ENCODE results near the gene S100A12. TPM values are rescaled to one million over a fixed set of nuclear protein-coding genes. Genes with fewer than 3 reads are reported as not detected.

Gene S100A12
- total and polyA plus RNA-seq, 2 donors (not counting 3 experiments of a cell fraction or from before 2014, with no cell fraction given): not detected

- Histone ChIP-seq H3K9me3 (replicated peaks; ENCODE audit: control insufficient read depth, insufficient read depth, low read length) (no peaks in the 10 kb centered on the region), H3K27me3 (ENCODE audit: control insufficient read depth in 2 of 2, insufficient read depth in 2 of 2, low read length in 2 of 2) (no peaks in the 10 kb centered on the region), H3K9ac (replicated peaks; ENCODE audit: extremely low read depth, insufficient read depth, low read length) (no peak overlapping the region), H3K4me2 (ENCODE audit: insufficient read depth, low read length) (no peak overlapping the region), H4K20me1 (replicated peaks; ENCODE audit: control insufficient read depth, extremely low read depth, insufficient read depth, low read length) (no peaks in the 10 kb centered on the region), H3K36me3 (ENCODE audit: control insufficient read depth in 2 of 2, extremely low read depth in 1 of 2, insufficient read depth in 2 of 2, low read length in 2 of 2) (no peaks in the 10 kb centered on the region), H3K9me1 (replicated peaks; ENCODE audit: control insufficient read depth, extremely low read depth, insufficient read depth, low read length) (no peaks in the 10 kb centered on the region), H3K4me1 (ENCODE audit: control insufficient read depth, extremely low read depth, insufficient read depth, low read length) (no peaks in the 10 kb centered on the region), H3K4me3 (replicated peaks in 1 of 3; ENCODE audit: insufficient read depth in 1 of 3, low read depth in 1 of 3, low read length in 3 of 3) (no peak overlapping the region), H3K79me2 (ENCODE audit: control insufficient read depth, insufficient read depth, low read length) (no peaks in the 10 kb centered on the region), H2AFZ (ENCODE audit: low read depth, low read length) (no peak overlapping the region), H3K27ac (ENCODE audit: insufficient read depth, low read depth, low read length) (no peak overlapping the region)
- dilution Hi-C loops (cut with MboI; ENCODE audit: extremely low pct_ligation_motif_present, low sequenced_read_pairs): no loop called here
- no peak for DNase-seq (ENCODE audit: low read depth, low spot score)
- ChIA-PET POLR2A (no interaction called here), CTCF (interaction anchor here (13.2 kb wide), 1 partner anchor 135 kb away, joined by 331 read pairs; no protein-coding TSS in a partner anchor)
- BruUV-seq (replicated peaks): no TSS peak
- no peak for TF ChIP-seq JUN (IDR thresholded peaks at IDR 0.05; ENCODE audit: borderline replicate concordance, insufficient read depth, insufficient read length, low read depth)
- TF ChIP-seq GATA2 (IDR thresholded peaks at IDR 0.05; ENCODE audit: insufficient read depth, insufficient read length, low read depth, low read length): no peak
- no peak for TF ChIP-seq MAX (IDR thresholded peaks at IDR 0.05; ENCODE audit: insufficient read depth, insufficient read length)
- no peak for TF ChIP-seq EZH2 (IDR thresholded peaks at IDR 0.05; ENCODE audit: borderline replicate concordance, low read depth, low read length, severe bottlenecking)
- TF ChIP-seq POLR2AphosphoS5 (IDR thresholded peaks at IDR 0.05; ENCODE audit: insufficient read depth, low read depth, low read length): no peak
- no peak for TF ChIP-seq FOS (IDR thresholded peaks at IDR 0.05; ENCODE audit: borderline replicate concordance, insufficient read depth, low read length)
- TF ChIP-seq CTCF (IDR thresholded peaks at IDR 0.05; ENCODE audit: extremely low read depth in 1 of 2, insufficient read depth in 1 of 2, low read depth in 1 of 2, low read length in 2 of 2): no peak
- TF ChIP-seq POLR2A (IDR thresholded peaks at IDR 0.05; ENCODE audit: low read depth, low read length): no peak
- FAIRE-seq: no peak
- intact Hi-C loops (cut with micrococcal nuclease): no loop called here
Measured at GRCh38 chr1:153358691-153358975, 16.8 kb downstream of the S100A12 start.
